Neural progenitor cell (in vitro differentiated cells): ENCODE data around the gene HS6ST3. TPM values are rescaled to one million over a fixed set of nuclear protein-coding genes. Genes with fewer than 3 reads are reported as not detected.
A peak's percentile ranks its signal among the peaks of the same experiment; 100 is the strongest.

Experiments
- DNase-seq: peaks from one replicate; pipeline ENCODE4 v3.0.0-alpha.2; 2016; ENCODE audit warnings: low spot score
- H2AFZ ChIP-seq: fragments of 200-600 bp; sonication (generic); replicated peaks from 2 replicates; pipeline ENCODE4 v1.6.1; 2016; ENCODE audit warnings: antibody characterized with exemption
- H3F3A ChIP-seq: fragments of 200-600 bp; sonication (generic); 2 replicates; pipeline ENCODE4 v1.6.1; 2016; ENCODE audit warnings: antibody characterized with exemption, low read depth
- H3K27ac ChIP-seq: fragments of 200-600 bp; sonication (generic); 2 replicates; pipeline ENCODE4 v1.5.1; 2016; ENCODE audit warnings: mild to moderate bottlenecking
- H3K27me3 ChIP-seq: fragments of 200-600 bp; sonication (generic); 2 replicates; pipeline ENCODE4 v1.6.1; 2016; ENCODE audit warnings: mild to moderate bottlenecking, moderate library complexity
- H3K36me3 ChIP-seq: fragments of 200-600 bp; sonication (generic); 2 replicates; pipeline ENCODE4 v1.5.1; 2016
- H3K4me1 ChIP-seq: fragments of 200-600 bp; sonication (generic); 2 replicates; pipeline ENCODE4 v1.6.1; 2016; ENCODE audit warnings: mixed run types
- H3K4me2 ChIP-seq: fragments of 200-600 bp; sonication (generic); 2 replicates; pipeline ENCODE4 v1.6.1; 2016
- H3K4me3 ChIP-seq: fragments of 200-600 bp; sonication (generic); 2 replicates; pipeline ENCODE4 v1.5.1; 2016
- H3K79me2 ChIP-seq: fragments of 200-600 bp; sonication (generic); 2 replicates; pipeline ENCODE4 v1.6.1; 2016; ENCODE audit warnings: low read depth
- H3K9ac ChIP-seq: fragments of 200-600 bp; sonication (generic); 2 replicates; pipeline ENCODE4 v1.6.1; 2016
- H3K9me3 ChIP-seq: fragments of 200-600 bp; sonication (generic); 2 replicates; pipeline ENCODE4 v1.5.1; 2016; ENCODE audit warnings: low read depth
- H4K20me1 ChIP-seq: fragments of 200-600 bp; sonication (generic); 2 replicates; pipeline ENCODE4 v1.6.1; 2016; ENCODE audit warnings: low read depth
- H3K27ac Mint-ChIP-seq: 3 replicates; pipeline ENCODE4 v1.8.0; 2021; ENCODE audit warnings: mixed read lengths
- H3K27me3 Mint-ChIP-seq: 2 replicates; pipeline ENCODE4 v1.8.0; 2022; ENCODE audit warnings: low read depth, mild to moderate bottlenecking, inconsistent platforms, moderate library complexity, mixed read lengths; ENCODE audit not compliant: insufficient read depth
- H3K36me3 Mint-ChIP-seq: 3 replicates; pipeline ENCODE4 v1.8.0; 2021; ENCODE audit warnings: mixed read lengths
- H3K4me1 Mint-ChIP-seq: 3 replicates; pipeline ENCODE4 v1.8.0; 2021; ENCODE audit warnings: mixed read lengths
- H3K4me3 Mint-ChIP-seq: 3 replicates; pipeline ENCODE4 v1.8.0; 2021; ENCODE audit warnings: mild to moderate bottlenecking, moderate library complexity, mixed read lengths
- H3K9me3 Mint-ChIP-seq: 3 replicates; pipeline ENCODE4 v1.8.0; 2020; ENCODE audit warnings: mixed read lengths
- CTCF ChIP-seq: fragments of 200-600 bp; sonication (generic); IDR thresholded peaks from 2 replicates; pipeline ENCODE4 v1.5.1; 2017; ENCODE audit warnings: antibody characterized with exemption, mild to moderate bottlenecking
- EZH2 ChIP-seq: fragments of 200-600 bp; sonication (generic); IDR thresholded peaks from 2 replicates; pipeline ENCODE4 v1.6.1; 2017; ENCODE audit warnings: antibody characterized with exemption, mild to moderate bottlenecking, moderate library complexity
- EZH2phosphoT487 ChIP-seq: fragments of 200-600 bp; sonication (generic); IDR thresholded peaks from 2 replicates; pipeline ENCODE4 v1.6.1; 2017; ENCODE audit warnings: antibody characterized with exemption
- total RNA-seq: library from RNA; depleted of rRNA; stranded (reverse); fragments of >200 nt; gene quantifications from 2 replicates; pipeline ENCODE4 v1.2.3, GENCODE V29; 2015; ENCODE audit warnings: low replicate concordance

HS6ST3 gene
- total RNA-seq, 1 donor from 2014 or later: 0.39 TPM

GRCh38 chr13:96795670-96796069 is 705.8 kb downstream of the HS6ST3 start:
- no peaks in the 10 kb centered on the region for H3K4me1 Mint-ChIP-seq

GRCh38 chr13:96796091-96796633 is 706.3 kb downstream of the HS6ST3 start:
- H3K4me1 Mint-ChIP-seq: no peaks in the 10 kb centered on the region
- no peak for DNase-seq
- H3K4me3 ChIP-seq: no peak overlapping the region
- H3K36me3 ChIP-seq: no peaks in the 10 kb centered on the region
- no peaks in the 10 kb centered on the region for H3F3A ChIP-seq
- H2AFZ ChIP-seq: no peak overlapping the region
- H3K4me1 ChIP-seq: no peaks in the 10 kb centered on the region
- no peaks in the 10 kb centered on the region for H3K27me3 ChIP-seq
- H3K9me3 Mint-ChIP-seq: no peaks in the 10 kb centered on the region
- H3K4me2 ChIP-seq: no peak overlapping the region
- no peak overlapping the region for H3K27ac ChIP-seq
- no peaks in the 10 kb centered on the region for H3K9me3 ChIP-seq
- no peak overlapping the region for H3K9ac ChIP-seq
- H3K36me3 Mint-ChIP-seq: no peaks in the 10 kb centered on the region
- H3K4me3 Mint-ChIP-seq: no peak overlapping the region
- H3K27ac Mint-ChIP-seq: no peak overlapping the region
- H4K20me1 ChIP-seq: no peaks in the 10 kb centered on the region
- no peaks in the 10 kb centered on the region for H3K79me2 ChIP-seq
- TF ChIP-seq EZH2 (no peak), EZH2phosphoT487 (no peak), CTCF (peak; percentile 20)
- no peaks in the 10 kb centered on the region for H3K27me3 Mint-ChIP-seq

More at GRCh38 chr13:96795670-96796069, 705.8 kb downstream of the HS6ST3 start:
- Mint-ChIP-seq H3K4me3 (no peak overlapping the region), H3K27me3 (no peaks in the 10 kb centered on the region), H3K27ac (no peak overlapping the region), H3K36me3 (no peaks in the 10 kb centered on the region), H3K9me3 (no peaks in the 10 kb centered on the region)
- no peak overlapping the region for H2AFZ ChIP-seq
- no peaks in the 10 kb centered on the region for H3F3A ChIP-seq
- no peak for DNase-seq
- H3K36me3 ChIP-seq: no peaks in the 10 kb centered on the region
- no peak overlapping the region for H3K4me3 ChIP-seq
- H3K4me2 ChIP-seq: no peak overlapping the region
- no peak overlapping the region for H3K9ac ChIP-seq
- TF ChIP-seq EZH2 (no peak), EZH2phosphoT487 (no peak), CTCF (no peak)
- no peaks in the 10 kb centered on the region for H3K9me3 ChIP-seq
- H4K20me1 ChIP-seq: no peaks in the 10 kb centered on the region
- H3K27me3 ChIP-seq: no peaks in the 10 kb centered on the region
- no peaks in the 10 kb centered on the region for H3K4me1 ChIP-seq
- H3K27ac ChIP-seq: no peak overlapping the region
- no peaks in the 10 kb centered on the region for H3K79me2 ChIP-seq

- Mint-ChIP-seq H3K36me3 (no peaks in the 10 kb centered on the region), H3K4me1 (no peaks in the 10 kb centered on the region), H3K27ac (no peak overlapping the region), H3K9me3 (no peaks in the 10 kb centered on the region), H3K27me3 (no peaks in the 10 kb centered on the region), H3K4me3 (no peak overlapping the region)
- Histone ChIP-seq H3K79me2 (no peaks in the 10 kb centered on the region), H3K9ac (no peak overlapping the region), H3K4me3 (no peak overlapping the region), H3F3A (no peaks in the 10 kb centered on the region), H3K36me3 (no peaks in the 10 kb centered on the region), H3K4me1 (no peaks in the 10 kb centered on the region), H3K27me3 (no peaks in the 10 kb centered on the region), H3K9me3 (no peaks in the 10 kb centered on the region), H3K4me2 (no peak overlapping the region), H3K27ac (no peak overlapping the region), H4K20me1 (no peaks in the 10 kb centered on the region), H2AFZ (no peak overlapping the region)
- no peak for DNase-seq
- TF ChIP-seq EZH2phosphoT487 (no peak), EZH2 (no peak), CTCF (no peak)
Measured at GRCh38 chr13:96797136-96797535, 707.2 kb downstream of the HS6ST3 start.
